A673 (cell line): ENCODE measurements around the gene CHPF2. TPM values are rescaled to one million over a fixed set of nuclear protein-coding genes. Genes with fewer than 3 reads are reported as not detected.

Experiments
- BruUV-seq: library from RNA; stranded (reverse); fragments of 400-500 nt; replicated peaks from 2 replicates; lab custom pipeline; 2021; lab: Mats Ljungman, UMichigan
- CTCF ChIA-PET: fragments of 300-600 bp; sonication (Branson Sonifier 250); formaldehyde crosslinking; loops from one replicate; lab custom pipeline; 2022; ENCODE audit warnings: antibody characterized with exemption; lab: Charles Lee
- POLR2A ChIA-PET: fragments of 300-600 bp; sonication (Branson Sonifier 250); formaldehyde crosslinking; loops from one replicate; lab custom pipeline; 2022; ENCODE audit warnings: antibody characterized with exemption; ENCODE audit not compliant: low non-redundant PET; lab: Charles Lee
- DNase-seq: peaks from one replicate; pipeline ENCODE4 v3.0.0-alpha.2; 2015; ENCODE audit warnings: low spot score
- H3K27ac ChIP-seq: fragments of 200-600 bp; sonication (generic); 2 replicates; pipeline ENCODE4 v1.5.1; 2016; ENCODE audit warnings: mixed run types, low read depth, mild to moderate bottlenecking, mixed read lengths, antibody characterized with exemption, low read length; ENCODE audit not compliant: poor library complexity, severe bottlenecking
- H3K27me3 ChIP-seq: fragments of 200-600 bp; sonication (generic); replicated peaks from 2 replicates; pipeline ENCODE4 v1.6.1; 2017; ENCODE audit warnings: mixed run types, low read depth, mild to moderate bottlenecking, mixed read lengths, antibody characterized with exemption, low read length; ENCODE audit not compliant: insufficient read depth, poor library complexity
- H3K36me3 ChIP-seq: fragments of 200-600 bp; sonication (generic); 2 replicates; pipeline ENCODE4 v1.6.1; 2016; ENCODE audit warnings: mixed run types, mild to moderate bottlenecking, mixed read lengths, antibody characterized with exemption, low read length; ENCODE audit not compliant: insufficient read depth, poor library complexity, severe bottlenecking
- H3K4me1 ChIP-seq: fragments of 200-600 bp; sonication (generic); 2 replicates; pipeline ENCODE4 v1.6.1; 2017; ENCODE audit warnings: mixed run types, mild to moderate bottlenecking, mixed read lengths, antibody characterized with exemption, low read length; ENCODE audit not compliant: insufficient read depth, poor library complexity, severe bottlenecking
- H3K4me3 ChIP-seq: fragments of 200-600 bp; sonication (generic); 2 replicates; pipeline ENCODE4 v1.5.1; 2016; ENCODE audit warnings: low read depth, mixed run types, mild to moderate bottlenecking, mixed read lengths, low read length; ENCODE audit not compliant: poor library complexity, severe bottlenecking
- H3K9me3 ChIP-seq: fragments of 200-600 bp; sonication (generic); 2 replicates; pipeline ENCODE4 v1.6.1; 2016; ENCODE audit warnings: mixed run types, low read depth, mild to moderate bottlenecking, mixed read lengths, antibody characterized with exemption, low read length; ENCODE audit not compliant: poor library complexity, severe bottlenecking
- EZH2 ChIP-seq: fragments of 200-600 bp; sonication (generic); IDR thresholded peaks from 2 replicates; pipeline ENCODE4 v1.6.1; 2017; ENCODE audit warnings: borderline replicate concordance, low read depth, mild to moderate bottlenecking, mixed read lengths, antibody characterized with exemption, low read length; ENCODE audit not compliant: poor library complexity, severe bottlenecking
- intact Hi-C: fragments of 100-400 bp; cut with micrococcal nuclease; formaldehyde crosslinking; loops from one replicate; pipeline ENCODE4 v1.10.0; 2022; ENCODE audit not compliant: unreplicated experiment
- total RNA-seq: library from RNA; stranded (reverse); gene quantifications from 2 replicates; pipeline ENCODE4 v1.2.3, GENCODE V29; 2021
- TF ChIP-seq, protein P1 (sequence below): fragments of 300-800, 200-600 bp; sonication (generic); conservative IDR thresholded peaks from 2 replicates; pipeline ENCODE4 v1.5.1; 2017; ENCODE audit warnings: low read depth, mild to moderate bottlenecking, antibody characterized with exemption, low read length, moderate library complexity, mixed read lengths

CHPF2 gene
- total RNA-seq, 1 experiment from 2014 or later, result 27.1 TPM

DNA sequence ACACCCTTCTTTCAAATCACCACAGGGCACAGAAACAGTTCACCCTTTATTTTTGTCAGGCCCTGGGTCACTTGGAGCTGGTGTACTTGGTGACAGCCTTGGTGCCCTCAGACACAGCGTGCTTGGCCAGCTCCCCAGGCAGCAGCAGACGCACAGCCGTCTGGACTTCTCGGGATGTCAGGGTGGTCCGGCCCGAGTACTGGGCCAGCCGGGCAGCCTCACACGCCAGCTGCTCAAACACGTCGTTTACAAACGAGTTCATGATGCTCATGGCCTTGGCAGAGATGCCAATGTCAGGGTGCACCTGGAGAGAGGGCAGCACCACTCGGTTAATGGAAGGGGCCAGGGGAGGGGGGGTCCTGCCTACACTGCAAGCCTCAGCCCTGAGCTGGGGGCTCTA is 24.5 kb upstream of the CHPF2 start:
- POLR2A ChIA-PET, result no interaction called here

DNA sequence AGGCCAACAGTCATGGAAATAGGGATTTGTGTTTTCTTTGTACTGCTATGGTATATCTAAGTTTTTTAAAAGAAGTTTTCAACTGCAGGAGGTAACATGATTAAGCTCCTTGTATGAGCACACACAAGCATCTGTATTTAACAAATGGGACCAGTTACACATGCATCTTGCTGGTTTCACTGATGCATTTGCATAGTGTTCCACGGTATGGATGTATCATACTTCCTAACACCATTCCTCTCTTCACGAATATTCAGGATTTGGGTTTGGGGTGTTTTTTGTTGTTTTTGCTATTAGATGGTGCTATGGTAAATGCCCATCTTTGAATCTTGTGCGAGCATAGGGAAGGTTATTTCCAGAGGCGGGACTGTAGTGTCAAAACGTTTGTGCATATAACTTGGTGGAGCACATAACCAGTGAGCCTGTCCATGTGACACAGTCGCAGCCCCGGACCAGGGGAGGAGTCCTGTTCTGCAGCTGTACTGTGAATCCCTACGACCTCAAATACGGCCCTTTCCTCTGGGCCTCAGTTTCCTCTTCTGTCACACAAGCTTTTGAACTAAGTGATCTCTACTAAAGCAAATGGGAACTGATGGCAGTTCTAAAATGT is 23.9 kb upstream of the CHPF2 start:
- peaks cover 12% of the 10 kb centered on the region for H3K36me3 ChIP-seq
- POLR2A ChIA-PET, result no interaction called here
- H3K4me1 ChIP-seq, result no peaks in the 10 kb centered on the region
- H3K27me3 ChIP-seq, result peaks cover 27% of the 10 kb centered on the region
- TF ChIP-seq, protein P1, sequence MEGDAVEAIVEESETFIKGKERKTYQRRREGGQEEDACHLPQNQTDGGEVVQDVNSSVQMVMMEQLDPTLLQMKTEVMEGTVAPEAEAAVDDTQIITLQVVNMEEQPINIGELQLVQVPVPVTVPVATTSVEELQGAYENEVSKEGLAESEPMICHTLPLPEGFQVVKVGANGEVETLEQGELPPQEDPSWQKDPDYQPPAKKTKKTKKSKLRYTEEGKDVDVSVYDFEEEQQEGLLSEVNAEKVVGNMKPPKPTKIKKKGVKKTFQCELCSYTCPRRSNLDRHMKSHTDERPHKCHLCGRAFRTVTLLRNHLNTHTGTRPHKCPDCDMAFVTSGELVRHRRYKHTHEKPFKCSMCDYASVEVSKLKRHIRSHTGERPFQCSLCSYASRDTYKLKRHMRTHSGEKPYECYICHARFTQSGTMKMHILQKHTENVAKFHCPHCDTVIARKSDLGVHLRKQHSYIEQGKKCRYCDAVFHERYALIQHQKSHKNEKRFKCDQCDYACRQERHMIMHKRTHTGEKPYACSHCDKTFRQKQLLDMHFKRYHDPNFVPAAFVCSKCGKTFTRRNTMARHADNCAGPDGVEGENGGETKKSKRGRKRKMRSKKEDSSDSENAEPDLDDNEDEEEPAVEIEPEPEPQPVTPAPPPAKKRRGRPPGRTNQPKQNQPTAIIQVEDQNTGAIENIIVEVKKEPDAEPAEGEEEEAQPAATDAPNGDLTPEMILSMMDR, result no peak
- TF ChIP-seq EZH2, result no peak
- DNase-seq, result no peak
- H3K27ac ChIP-seq, result no peak overlapping the region
- H3K4me3 ChIP-seq, result no peak overlapping the region
- H3K9me3 ChIP-seq, result no peaks in the 10 kb centered on the region
- CTCF ChIA-PET, result interaction anchor here (0.9 kb wide), 1 partner anchor 35 kb away, joined by 3 read pairs; no protein-coding TSS in a partner anchor
- intact Hi-C loops, result no loop called here
- no TSS peak for BruUV-seq

More for the DNA sequence above, 24.5 kb upstream of the CHPF2 start:
- BruUV-seq, result no TSS peak
- Histone ChIP-seq H3K4me3 (no peak overlapping the region), H3K9me3 (no peaks in the 10 kb centered on the region), H3K4me1 (no peaks in the 10 kb centered on the region), H3K27me3 (peaks cover 28% of the 10 kb centered on the region), H3K27ac (no peak overlapping the region), H3K36me3 (peaks cover 7% of the 10 kb centered on the region)
- CTCF ChIA-PET, result interaction anchor here (0.9 kb wide), 1 partner anchor 36 kb away, joined by 3 read pairs; no protein-coding TSS in a partner anchor
- TF ChIP-seq, protein P1, result no peak
- no peak for TF ChIP-seq EZH2
- intact Hi-C loops, result no loop called here
- DNase-seq, result no peak

DNA sequence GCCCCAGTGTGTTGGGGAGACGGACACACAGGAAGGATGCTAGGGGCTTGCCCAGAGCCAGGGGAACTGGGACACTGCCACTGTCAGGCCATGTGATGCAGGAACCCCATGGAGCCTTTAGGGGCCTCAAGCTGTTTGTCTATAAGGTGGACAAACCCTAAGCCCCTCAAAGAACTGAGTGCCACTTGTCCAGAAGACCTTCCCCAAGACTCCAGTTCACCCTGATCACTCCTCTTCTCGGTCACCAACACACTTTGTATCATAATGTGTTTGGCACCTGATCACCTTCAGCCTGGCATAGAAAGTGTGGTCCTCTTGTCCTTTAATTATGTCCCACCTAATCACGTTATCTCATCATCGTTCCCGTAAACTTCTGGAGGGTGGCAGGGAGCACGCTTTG is 22.7 kb upstream of the CHPF2 start:
- POLR2A ChIA-PET, result no interaction called here
- no TSS peak for BruUV-seq
- no peak for DNase-seq

More for the DNA sequence above, 22.7 kb upstream of the CHPF2 start:
- H3K9me3 ChIP-seq, result no peaks in the 10 kb centered on the region
- peaks cover 21% of the 10 kb centered on the region for H3K36me3 ChIP-seq
- no peak for TF ChIP-seq EZH2
- TF ChIP-seq, protein P1, result no peak
- intact Hi-C loops, result no loop called here
- H3K27me3 ChIP-seq, result peaks cover 14% of the 10 kb centered on the region
- H3K27ac ChIP-seq, result no peak overlapping the region
- CTCF ChIA-PET, result no interaction called here
- H3K4me3 ChIP-seq, result no peak overlapping the region
- H3K4me1 ChIP-seq, result no peaks in the 10 kb centered on the region
